Islet of Langerhans (tissue), 1 donor: ENCODE data around the gene LRRC51.

Experiments
- FAIRE-seq: peaks from one replicate; lab custom pipeline; 2011; peaks lifted over from hg19 to GRCh38; lab: Jason Lieb, UNC

The LRRC51 gene

GRCh38 chr11:72070491-72070890, 10.2 kb upstream of the LRRC51 start:
- FAIRE-seq, result no peak

DNA sequence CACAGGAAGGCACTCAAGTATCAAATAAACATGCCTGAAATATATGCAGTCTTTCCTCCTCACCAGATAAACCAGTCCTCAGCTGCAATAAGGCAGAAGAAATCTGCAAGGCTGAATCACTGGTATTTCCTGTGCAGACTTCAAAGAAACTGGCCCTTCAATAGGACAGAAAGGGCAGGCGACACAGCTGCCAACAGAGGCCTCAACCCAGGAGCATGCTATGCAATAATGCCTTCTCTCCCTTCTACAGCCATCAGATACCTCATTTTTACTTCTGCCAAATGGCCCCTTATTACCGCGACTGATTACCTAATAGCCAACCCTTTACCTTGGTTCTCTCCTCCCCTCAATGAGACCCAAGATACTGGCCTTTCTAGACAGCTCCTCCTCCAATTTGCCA, 8.3 kb upstream of the LRRC51 start:
- FAIRE-seq, result no peak

DNA sequence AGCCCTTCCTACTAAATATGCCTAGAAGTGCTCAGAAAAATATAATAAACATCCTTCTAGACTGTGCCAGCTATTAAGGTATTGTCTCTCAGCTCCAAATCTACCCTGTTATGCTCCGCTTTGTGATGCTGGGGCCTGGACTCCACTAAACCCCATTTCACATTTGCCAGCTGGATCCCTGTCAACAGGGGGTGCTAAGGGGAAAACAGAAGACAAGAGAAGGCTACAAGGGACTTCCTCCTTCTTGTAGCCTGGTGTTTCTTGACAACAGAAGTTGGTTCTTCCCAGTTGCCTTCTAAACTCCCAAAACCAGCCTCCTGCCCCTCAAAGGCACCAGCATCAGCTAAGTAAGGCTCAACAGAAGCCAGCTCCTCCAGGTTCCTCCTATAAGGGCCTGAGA, 5.5 kb upstream of the LRRC51 start:
- no peak for FAIRE-seq

DNA sequence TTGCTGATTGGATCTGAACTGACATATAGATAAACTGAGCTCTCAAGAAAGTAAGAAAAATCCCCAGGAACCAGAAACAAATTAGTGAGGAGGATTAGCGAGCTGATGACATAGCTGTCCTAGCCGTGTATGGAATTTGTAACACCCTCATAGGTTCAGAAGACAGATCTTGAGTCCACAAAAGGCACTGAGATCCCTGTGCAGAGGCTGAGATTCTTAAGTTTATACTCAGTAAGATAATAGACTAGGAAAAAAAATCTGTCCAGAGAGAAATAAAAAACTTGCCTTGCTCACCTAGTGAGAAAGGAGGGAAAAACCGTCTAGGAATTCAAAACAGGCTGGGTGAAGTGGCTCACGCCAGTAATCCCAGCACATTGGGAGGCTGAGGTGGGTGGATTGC, 4.9 kb upstream of the LRRC51 start:
- no peak for FAIRE-seq

- FAIRE-seq, result no peak
Measured at GRCh38 chr11:72078477-72078876, 2.2 kb upstream of the LRRC51 start.

DNA sequence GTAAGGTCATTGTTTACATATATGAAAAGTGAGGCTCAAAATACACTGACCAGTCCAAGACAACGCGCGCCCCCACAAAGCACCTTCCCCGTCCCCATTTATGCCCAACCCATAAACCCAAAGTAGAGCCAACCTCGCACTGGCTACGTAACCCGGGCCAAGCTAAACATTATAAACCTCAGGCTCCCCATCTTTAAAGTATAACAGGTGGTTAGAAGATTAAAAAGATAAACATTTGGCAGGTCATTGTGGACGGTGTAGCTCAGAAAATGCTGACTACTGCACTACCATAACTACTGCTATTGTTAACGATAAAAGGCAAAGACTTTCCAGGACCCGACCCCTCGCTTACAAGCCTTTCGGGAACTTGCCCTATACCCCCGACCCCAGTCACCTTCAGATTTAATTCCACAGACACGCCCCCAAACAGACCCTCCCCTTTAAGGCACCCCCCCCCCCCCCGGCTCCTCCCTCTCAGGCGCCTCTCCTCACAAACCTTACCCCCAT, 778 bp upstream of the LRRC51 start:
- no peak for FAIRE-seq

DNA sequence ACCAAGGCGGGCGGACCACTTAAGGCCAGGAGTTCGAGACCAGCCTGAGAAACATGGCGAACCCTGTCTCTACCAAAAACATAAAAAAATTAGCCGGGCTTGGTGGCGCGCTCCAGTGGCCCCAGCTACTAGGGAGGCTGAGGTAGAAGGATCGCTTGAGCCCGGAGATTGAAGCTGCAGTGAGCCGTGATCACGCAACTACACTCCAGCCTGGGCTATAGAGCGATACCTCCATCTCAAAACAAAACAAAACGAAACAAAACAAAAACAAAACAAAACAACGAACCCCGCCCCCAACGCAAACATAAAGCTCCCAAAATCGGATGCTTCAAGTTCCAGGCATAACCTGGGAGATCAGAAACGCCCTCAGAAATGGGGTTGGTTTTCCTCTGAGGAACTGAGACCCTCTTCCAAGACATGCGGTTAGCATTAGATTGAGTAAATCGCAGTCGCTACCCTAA, 564 bp downstream of the LRRC51 start:
- FAIRE-seq, result no peak

DNA sequence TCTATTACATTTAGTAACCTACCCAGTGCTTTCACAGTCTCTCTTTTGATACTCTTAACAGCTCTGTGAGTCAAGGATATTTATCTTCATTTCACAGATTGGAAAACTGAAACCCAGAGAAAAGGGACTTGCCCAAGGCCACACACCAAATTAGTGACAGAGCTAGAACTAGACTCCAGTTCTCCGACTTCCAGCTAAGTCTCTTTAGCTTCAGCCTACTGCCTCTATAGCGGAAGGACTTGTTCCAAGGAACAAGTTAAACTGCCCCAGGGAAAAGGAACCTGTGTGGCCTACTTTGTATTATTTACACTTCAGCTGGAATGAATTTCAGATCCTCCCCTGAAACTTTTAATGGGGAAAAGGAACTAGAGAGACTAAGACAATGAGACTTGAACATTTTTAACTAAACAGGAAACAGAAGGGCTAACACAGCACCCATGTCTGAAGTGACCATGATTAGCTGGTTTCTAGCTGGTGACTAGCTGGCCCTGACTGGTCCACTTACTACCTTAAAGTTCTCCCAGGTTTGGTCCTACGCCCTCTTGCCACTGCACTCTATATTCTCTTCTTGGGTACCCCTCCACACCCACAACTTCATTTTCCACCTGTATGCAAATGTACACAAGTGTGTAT, 1.3 kb downstream of the LRRC51 start:
- no peak for FAIRE-seq

- FAIRE-seq, result no peak
Measured at GRCh38 chr11:72083414-72083813, 2.8 kb downstream of the LRRC51 start.

DNA sequence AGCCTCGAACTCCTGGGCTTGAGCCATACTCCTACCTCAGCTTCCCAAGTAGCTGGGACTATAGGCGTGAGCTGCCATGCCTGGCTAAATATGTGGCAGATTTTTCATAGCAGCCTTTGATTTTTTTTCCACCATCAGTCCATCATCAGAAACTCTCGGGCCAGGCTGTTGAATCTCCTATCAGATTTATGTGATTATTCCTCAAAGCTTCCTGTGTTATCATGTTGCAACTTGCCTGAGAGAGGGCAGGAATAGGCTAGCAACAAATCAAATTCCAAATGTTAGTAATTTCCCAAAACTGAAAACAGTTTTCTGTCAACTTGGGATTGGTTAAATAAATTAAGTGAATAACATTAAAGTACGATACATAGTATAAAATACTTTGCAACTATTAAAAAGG, 3.4 kb downstream of the LRRC51 start:
- FAIRE-seq, result no peak

- no peak for FAIRE-seq
Measured at GRCh38 chr11:72084965-72085364, 4.3 kb downstream of the LRRC51 start.

- FAIRE-seq, result no peak
Measured at GRCh38 chr11:72085621-72086351, 5.1 kb downstream of the LRRC51 start.

- FAIRE-seq, result no peak
Measured at GRCh38 chr11:72088076-72088808, 7.6 kb downstream of the LRRC51 start.

DNA sequence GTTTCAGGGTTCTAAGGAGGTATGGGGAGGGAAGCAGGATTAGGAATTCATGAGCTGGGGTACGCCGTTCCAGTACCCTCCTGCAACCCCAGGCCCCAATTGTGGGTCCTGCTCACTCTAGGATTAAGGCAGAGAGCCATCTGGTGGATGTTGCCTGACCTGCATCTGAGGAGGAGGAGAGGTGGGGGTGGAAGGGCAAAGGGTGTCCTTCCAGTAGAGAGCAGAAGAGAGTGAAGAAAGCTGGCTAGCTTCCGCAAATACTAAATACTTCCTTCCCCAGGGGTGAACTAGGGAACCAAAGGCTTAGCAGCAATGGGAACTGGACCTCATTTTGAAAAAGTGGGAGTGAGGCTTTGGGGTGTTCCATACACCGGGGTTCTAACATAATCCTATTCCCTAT, 10.6 kb downstream of the LRRC51 start:
- FAIRE-seq, result no peak

- FAIRE-seq, result no peak
Measured at GRCh38 chr11:72098741-72099140, 18.1 kb downstream of the LRRC51 start.

DNA sequence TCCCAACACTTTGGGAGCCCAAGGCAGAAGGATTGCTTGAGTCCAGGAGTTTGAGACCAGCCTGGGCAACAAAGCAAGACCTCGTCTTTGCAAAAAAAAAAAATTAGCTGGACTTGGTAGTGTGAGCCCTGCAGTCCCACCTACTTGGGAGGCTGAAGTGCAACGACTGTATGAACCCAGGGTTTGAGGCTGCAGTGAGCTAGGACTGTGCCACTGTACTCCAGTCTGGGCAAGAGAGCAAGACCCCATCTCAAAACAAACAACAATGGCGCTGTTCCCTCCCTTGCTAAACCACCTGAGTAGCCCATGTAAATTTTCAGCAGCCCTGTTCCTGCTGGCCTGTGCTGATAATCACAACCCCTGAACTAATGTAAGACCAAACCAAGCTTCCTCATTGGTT, 19.4 kb downstream of the LRRC51 start:
- FAIRE-seq, result no peak

DNA sequence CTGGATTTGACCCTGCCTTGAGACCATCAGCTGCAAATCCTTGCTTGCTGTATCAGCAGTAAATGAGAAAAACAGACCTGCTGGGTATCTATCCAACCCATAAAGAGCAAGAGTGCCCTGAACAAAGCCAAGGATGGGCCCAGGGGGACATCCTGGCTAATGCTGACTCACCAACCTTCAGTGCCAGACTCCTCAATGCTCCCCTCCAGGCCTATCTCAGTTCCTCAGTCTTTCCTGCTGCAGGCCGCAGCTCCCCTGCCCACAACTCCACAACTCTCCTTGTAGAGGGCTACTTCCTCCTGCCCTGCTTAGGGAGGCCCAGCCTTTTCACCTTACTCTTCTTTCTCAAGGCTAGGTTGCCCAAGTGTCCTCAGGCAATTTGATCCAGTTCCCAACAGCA, 19.8 kb downstream of the LRRC51 start:
- no peak for FAIRE-seq

- no peak for FAIRE-seq
Measured at GRCh38 chr11:72102162-72102561, 21.5 kb downstream of the LRRC51 start.

- no peak for FAIRE-seq
Measured at GRCh38 chr11:72102631-72102945, 21.9 kb downstream of the LRRC51 start.

- FAIRE-seq, result peak; percentile 9
Measured at GRCh38 chr11:72102946-72103753, 22.5 kb downstream of the LRRC51 start, which contains the start of gene LAMTOR1. Gene LAMTOR1, minus strand, starts transcription at chr11:72103297. Its CDS starts 73 bp downstream, at chr11:72103224.

- no peak for FAIRE-seq
Measured at GRCh38 chr11:72103754-72104167, 23.1 kb downstream of the LRRC51 start.

DNA sequence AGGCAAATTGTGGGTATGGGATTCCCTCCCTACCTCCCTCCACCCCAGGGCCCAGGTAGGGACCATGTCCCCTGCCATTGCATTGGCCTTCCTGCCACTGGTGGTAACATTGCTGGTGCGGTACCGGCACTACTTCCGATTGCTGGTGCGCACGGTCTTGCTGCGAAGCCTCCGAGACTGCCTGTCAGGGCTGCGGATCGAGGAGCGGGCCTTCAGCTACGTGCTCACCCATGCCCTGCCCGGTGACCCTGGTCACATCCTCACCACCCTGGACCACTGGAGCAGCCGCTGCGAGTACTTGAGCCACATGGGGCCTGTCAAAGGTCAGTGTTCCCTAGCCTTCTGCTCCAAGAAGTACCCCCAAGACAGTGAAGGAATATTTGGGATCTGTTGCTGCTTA, 25.2 kb downstream of the LRRC51 start, which contains the start of gene TOMT:
Gene TOMT, plus strand, starts transcription at position 37 of the 400 bp plus-strand sequence. Its CDS starts 28 bp downstream, at position 65.
- no peak for FAIRE-seq
